Hepatocyte (in vitro differentiated cells): ENCODE results near the gene CMSS1.

Experiments
- CTCF ChIP-seq: fragments of 200-600 bp; sonication (generic); IDR thresholded peaks from 2 replicates; pipeline ENCODE4 v1.5.1; 2016; ENCODE audit warnings: antibody characterized with exemption, mild to moderate bottlenecking; ENCODE audit not compliant: poor library complexity
- EZH2phosphoT487 ChIP-seq: fragments of 200-600 bp; sonication (generic); IDR thresholded peaks from one replicate; pipeline ENCODE4 v1.6.1; 2018; ENCODE audit warnings: antibody characterized with exemption, mild to moderate bottlenecking, low read depth, moderate library complexity; ENCODE audit not compliant: unreplicated experiment, severe bottlenecking

- TF ChIP-seq CTCF: no peak
- no peak for TF ChIP-seq EZH2phosphoT487
These were observed 362.2 kb downstream of the CMSS1 start for GRCh38 chr3:100179692-100180349.
